ENCODE data around the gene PLAAT3. TPM values are rescaled to one million over a fixed set of nuclear protein-coding genes. Genes with fewer than 3 reads are reported as not detected.
"Not testable (repeated sequence)": the region's sequence is repeated elsewhere in the genome, so short reads cannot be mapped to it uniquely, and the experiment has no call there.

Gene PLAAT3
- total and polyA plus RNA-seq, 2 of the 8 experiments (the other 6 are each of a cell fraction or from before 2014, with no cell fraction given): 109 to 190 TPM

GRCh38 chr11:63638436-63638835, 24.2 kb upstream of the PLAAT3 start:
- H3K4me3 ChIP-seq (ENCODE audit: extremely low read depth in 1 of 4, insufficient read depth in 2 of 4, low read depth in 3 of 4, low read length in 4 of 4); H3K79me1 ChIP-seq (ENCODE audit: low read depth, low read length); DNase-seq (ENCODE audit: low read depth in 1 of 2, low spot score in 2 of 2); H2BK5ac ChIP-seq (ENCODE audit: low read depth, low read length); H2BK12ac ChIP-seq (ENCODE audit: low read depth, low read length); H3K56ac ChIP-seq (replicated peaks; ENCODE audit: insufficient read length, low read depth, low read length); H3K23me2 ChIP-seq (ENCODE audit: low read depth, low read length); H4K91ac ChIP-seq (replicated peaks; ENCODE audit: insufficient read length, low read length); H3K14ac ChIP-seq (ENCODE audit: insufficient read length); H2BK20ac ChIP-seq (ENCODE audit: low read length); H2AK5ac ChIP-seq (ENCODE audit: low read depth, low read length); H3K4ac ChIP-seq (replicated peaks; ENCODE audit: insufficient read length, low read depth, low read length); H3K79me2 ChIP-seq (ENCODE audit: control insufficient read depth in 1 of 2, insufficient read depth in 2 of 2, low read length in 2 of 2); H3K27ac ChIP-seq (ENCODE audit: low read depth, low read length); H2BK120ac ChIP-seq (replicated peaks; ENCODE audit: low read depth, low read length); H3K4me2 ChIP-seq (ENCODE audit: insufficient read depth in 1 of 2, low read depth in 2 of 2, low read length in 2 of 2); H3K27me3 ChIP-seq (replicated peaks in 1 of 4; ENCODE audit: control insufficient read depth in 3 of 4, extremely low read depth in 1 of 4, insufficient read depth in 3 of 4, low read length in 3 of 4); H4K5ac ChIP-seq (ENCODE audit: insufficient read length, low read depth, low read length); H3K9me3 ChIP-seq (ENCODE audit: insufficient read depth in 2 of 2, low read depth in 1 of 2, low read length in 1 of 2); H3K23ac ChIP-seq (ENCODE audit: insufficient read length); H3K9ac ChIP-seq (replicated peaks in 1 of 4; ENCODE audit: extremely low read depth in 1 of 4, low read depth in 3 of 4, low read length in 3 of 4); H2AFZ ChIP-seq (ENCODE audit: low read length); H2BK15ac ChIP-seq (ENCODE audit: low read length); H4K20me1 ChIP-seq (replicated peaks in 1 of 2; ENCODE audit: control insufficient read depth in 1 of 2, insufficient read depth in 2 of 2, low read length in 2 of 2); H4K8ac ChIP-seq (ENCODE audit: extremely low read depth, insufficient read depth, low read length); FAIRE-seq; H3K18ac ChIP-seq (ENCODE audit: extremely low read depth, low read length); H3K4me1 ChIP-seq (replicated peaks in 1 of 4; ENCODE audit: control insufficient read depth in 3 of 4, insufficient read depth in 4 of 4, low read length in 3 of 4): not testable (repeated sequence)
- POLR2A ChIA-PET (ENCODE audit: partially characterized antibody): interaction anchor here (0.6 to 1.1 kb wide), 2 partner anchors 125 to 548 kb away, joined by 3 to 4 read pairs; no protein-coding TSS in a partner anchor
- peaks cover 0 to 32% (median 13%) of the 10 kb centered on the region in 4 experiments; a peak in 7 of 8 replicates for H3K36me3 ChIP-seq (ENCODE audit: control insufficient read depth in 2 of 4, insufficient read depth in 4 of 4, low read length in 3 of 4)
- 97% methylated on average over 8 of the region's 8 CpGs; no CpG with 5 or more reads in 1 of the 2 experiments for WGBS, 2 experiments (ENCODE audit: extremely low coverage in 1 of 2, insufficient coverage in 1 of 2, insufficient read length in 1 of 2, insufficient replicate concordance in 2 of 2, low coverage in 1 of 2, low lambda C conversion rate in 2 of 2, missing lambda C conversion rate in 1 of 2)
- CTCF ChIA-PET (ENCODE audit: partially characterized antibody): interaction anchor here (0.6 to 5.3 kb wide), 28 partner anchors 10 to 615 kb away, joined by 3 to 77 read pairs (median 4); no protein-coding TSS in a partner anchor
